GM10266 (cell line): ENCODE measurements around the gene FTL.

ENCODE experiments used
- DNase-seq: peaks from one replicate; pipeline ENCODE4 v3.0.0; 2012; ENCODE audit errors: extremely low spot score
- TF ChIP-seq, protein P1 (sequence below): IDR thresholded peaks from 2 replicates; pipeline ENCODE4 v1.5.1; 2012; ENCODE audit warnings: mild to moderate bottlenecking, low read depth; ENCODE audit not compliant: control insufficient read depth, insufficient read depth; ENCODE audit errors: missing control alignments

Gene FTL

DNA sequence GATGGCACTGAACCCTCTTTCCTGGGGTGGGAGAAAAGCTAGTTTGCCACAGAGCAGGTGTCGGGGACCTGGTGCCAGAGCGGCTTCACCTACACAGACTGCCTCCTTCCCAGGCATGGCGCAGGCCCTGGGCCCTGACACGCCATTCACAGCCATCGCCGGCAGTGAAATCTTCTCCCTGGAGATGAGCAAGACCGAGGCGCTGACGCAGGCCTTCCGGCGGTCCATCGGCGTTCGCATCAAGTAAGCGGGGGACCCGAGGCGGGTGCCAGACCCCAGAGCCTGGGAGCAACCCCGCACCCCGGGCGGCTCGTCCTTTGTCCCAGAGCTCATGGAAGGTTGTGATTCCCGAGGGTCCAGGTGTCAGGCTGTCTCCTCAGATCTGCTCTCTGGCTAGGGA lies 41.8 kb downstream of the FTL start:
- TF ChIP-seq, protein P1, sequence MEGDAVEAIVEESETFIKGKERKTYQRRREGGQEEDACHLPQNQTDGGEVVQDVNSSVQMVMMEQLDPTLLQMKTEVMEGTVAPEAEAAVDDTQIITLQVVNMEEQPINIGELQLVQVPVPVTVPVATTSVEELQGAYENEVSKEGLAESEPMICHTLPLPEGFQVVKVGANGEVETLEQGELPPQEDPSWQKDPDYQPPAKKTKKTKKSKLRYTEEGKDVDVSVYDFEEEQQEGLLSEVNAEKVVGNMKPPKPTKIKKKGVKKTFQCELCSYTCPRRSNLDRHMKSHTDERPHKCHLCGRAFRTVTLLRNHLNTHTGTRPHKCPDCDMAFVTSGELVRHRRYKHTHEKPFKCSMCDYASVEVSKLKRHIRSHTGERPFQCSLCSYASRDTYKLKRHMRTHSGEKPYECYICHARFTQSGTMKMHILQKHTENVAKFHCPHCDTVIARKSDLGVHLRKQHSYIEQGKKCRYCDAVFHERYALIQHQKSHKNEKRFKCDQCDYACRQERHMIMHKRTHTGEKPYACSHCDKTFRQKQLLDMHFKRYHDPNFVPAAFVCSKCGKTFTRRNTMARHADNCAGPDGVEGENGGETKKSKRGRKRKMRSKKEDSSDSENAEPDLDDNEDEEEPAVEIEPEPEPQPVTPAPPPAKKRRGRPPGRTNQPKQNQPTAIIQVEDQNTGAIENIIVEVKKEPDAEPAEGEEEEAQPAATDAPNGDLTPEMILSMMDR: no peak
- no peak for DNase-seq

DNA sequence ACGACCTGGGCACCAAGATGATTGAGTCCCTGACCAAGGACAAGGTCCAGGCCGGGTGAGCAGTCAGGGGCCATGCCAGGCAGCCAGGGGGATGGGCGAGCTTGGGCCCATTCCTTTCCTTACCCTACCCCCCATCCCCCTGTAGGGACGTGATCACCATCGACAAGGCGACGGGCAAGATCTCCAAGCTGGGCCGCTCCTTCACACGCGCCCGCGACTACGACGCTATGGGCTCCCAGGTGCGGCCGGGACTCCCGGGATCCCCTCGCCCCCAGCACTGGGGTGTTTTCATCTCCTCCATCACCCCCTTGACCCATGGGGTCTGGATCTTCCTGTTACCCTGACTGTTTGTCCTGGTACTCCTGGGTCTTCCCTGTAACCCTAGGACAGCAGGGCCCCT lies 44.7 kb downstream of the FTL start:
- peak; percentile 13 for DNase-seq
- TF ChIP-seq, protein P1: no peak

DNA sequence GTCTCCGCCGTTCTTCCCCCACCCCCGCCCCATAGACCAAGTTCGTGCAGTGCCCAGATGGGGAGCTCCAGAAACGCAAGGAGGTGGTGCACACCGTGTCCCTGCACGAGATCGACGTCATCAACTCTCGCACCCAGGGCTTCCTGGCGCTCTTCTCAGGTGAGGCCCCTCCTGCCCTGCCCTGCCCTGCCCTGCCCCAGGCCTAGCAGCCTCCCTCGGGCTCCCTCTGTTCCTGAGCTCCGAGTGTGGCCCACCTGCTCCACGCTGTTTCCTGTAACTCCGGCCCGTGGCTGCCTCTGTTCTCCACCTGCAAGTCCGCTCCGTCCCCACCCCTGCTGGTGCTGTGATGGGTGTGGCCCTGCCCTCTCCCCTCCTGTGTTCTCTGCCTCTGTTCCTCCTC lies 45.3 kb downstream of the FTL start:
- TF ChIP-seq, protein P1: no peak
- no peak for DNase-seq

DNA sequence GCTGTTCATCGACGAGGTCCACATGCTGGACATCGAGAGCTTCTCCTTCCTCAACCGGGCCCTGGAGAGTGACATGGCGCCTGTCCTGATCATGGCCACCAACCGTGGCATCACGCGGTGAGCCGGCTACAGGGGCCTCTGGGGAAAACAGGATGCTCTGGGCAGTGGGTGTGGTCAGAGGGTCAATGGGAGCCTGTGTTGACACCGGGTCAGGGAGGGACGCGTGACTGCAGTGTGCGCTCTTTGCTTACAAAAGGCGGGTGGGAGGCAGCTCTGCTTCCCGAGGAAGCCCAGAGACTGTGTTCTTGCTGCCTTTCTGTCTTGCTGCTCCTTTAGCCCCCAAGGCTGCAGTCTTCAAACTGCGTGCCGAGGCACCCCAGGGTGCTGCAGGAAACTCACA lies 46.1 kb downstream of the FTL start:
- no peak for DNase-seq
- TF ChIP-seq, protein P1: no peak

DNA sequence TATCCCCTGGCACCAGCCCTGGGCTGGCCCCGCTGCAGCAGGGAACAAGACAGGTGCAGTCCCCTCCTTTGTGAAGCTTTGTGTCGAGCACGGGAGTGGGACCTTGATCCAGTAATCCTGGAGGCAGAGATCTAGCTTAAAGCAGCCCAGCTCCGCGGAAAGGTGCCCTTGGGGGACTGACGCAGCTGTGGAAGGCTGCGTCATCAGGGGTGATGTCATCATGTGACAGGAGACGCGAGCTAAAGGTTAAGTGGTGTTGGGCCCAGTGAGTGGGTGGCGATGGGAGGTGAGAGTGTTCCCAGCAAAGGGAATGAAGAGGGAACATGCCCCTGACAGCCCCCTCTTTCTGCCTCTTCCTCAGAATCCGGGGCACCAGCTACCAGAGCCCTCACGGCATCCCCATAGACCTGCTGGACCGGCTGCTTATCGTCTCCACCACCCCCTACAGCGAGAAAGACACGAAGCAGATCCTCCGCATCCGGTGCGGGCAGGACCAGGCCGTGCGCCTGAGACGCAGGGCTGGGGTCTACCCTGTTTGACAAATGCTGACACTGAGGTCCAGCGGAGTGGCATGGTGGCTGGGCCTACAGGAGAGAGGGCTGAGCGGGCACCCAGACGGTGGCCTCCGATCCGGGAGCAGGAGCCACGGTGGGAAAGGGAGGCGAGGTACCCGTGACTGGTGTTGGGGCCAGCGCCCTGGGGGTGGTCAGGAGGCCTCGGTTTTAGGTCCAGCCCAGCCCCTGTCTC lies 49.2 kb downstream of the FTL start:
- TF ChIP-seq, protein P1: no peak
- DNase-seq: no peak

DNA sequence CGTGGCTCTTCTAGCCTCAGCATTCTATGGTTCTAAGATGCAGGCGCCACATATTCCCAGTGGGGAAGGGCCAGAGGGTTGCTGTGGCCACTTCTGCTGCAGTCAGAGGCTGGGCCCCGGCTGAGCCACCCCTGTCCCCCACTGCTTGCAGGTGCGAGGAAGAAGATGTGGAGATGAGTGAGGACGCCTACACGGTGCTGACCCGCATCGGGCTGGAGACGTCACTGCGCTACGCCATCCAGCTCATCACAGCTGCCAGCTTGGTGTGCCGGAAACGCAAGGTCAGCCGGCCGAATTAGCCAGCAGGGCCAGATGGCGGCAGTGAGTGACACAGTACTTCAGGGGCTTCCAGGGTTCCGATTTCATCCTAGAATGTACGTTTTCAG lies 49.8 kb downstream of the FTL start:
- TF ChIP-seq, protein P1: no peak
- DNase-seq: no peak

DNA sequence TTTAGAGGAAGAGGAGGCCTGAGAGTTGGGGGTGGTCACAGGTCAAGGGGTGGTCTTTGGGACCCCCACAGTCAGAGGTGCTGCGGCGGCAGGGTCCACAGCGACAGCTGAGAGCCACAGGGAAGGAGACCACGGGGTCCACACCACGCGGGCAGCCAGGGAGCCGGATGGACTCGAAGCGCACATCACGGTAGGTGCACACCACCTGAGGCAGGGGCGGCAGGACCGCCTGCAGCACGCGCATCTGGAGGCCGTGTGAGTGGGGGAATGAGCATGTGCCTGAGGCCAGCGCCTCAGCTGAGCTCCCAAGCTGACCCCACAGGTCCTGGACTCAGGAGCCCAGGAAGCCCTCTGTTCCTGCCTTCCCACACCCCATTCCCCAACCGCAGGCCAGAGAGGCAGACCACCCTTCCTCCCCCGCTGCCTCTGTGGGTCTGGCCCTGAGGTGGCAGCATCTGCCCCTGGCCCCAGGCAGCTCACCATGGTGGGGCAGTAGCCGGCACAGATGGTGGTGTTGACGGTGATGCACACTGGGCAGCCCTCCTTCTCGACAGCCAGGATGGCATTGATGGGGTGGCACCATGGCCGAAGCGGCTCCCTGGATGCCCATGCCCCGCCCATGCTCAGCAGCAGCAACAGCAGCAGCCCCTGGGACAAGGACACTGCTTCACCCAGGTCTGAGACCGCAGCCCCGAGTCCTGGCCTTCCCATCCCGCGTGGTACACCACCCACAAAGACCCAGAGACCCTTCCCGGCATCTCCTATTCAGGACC lies 51.1 kb downstream of the FTL start:
- no peak for DNase-seq
- TF ChIP-seq, protein P1: no peak
